ENCODE measurements around the gene PTPRM. TPM values are rescaled to one million over a fixed set of nuclear protein-coding genes. Genes with fewer than 3 reads are reported as not detected.

Gene PTPRM
- total and polyA plus RNA-seq, 2 experiments from 2014 or later = 1.6 to 5.3 TPM

DNA sequence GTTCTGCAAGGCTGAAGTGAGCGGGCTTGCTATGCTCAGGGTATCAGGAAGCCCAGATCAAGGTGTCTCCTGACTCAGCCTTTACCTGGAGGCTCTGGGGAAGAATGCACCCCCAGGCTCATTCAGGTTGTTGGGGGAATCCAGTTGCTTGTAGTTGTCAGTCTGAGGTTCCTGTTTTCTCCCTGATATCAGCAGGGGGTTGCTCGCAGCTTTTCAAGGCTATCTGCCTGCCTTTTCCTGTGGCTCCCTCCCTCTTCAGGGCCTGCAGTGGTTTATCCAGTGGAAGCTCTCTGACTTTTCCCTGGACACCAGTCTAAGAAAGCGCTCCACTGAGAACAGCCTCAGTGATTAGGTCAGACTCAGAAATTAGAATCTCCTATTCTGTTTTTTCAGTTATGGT lies 116.6 kb downstream of the PTPRM start:
- no peaks in the 10 kb centered on the region for H3K79me2 ChIP-seq (replicated peaks; ENCODE audit: insufficient read depth)
- Mint-ChIP-seq H3K27ac (no peak overlapping the region), H3K27me3 (ENCODE audit: insufficient read depth, low read depth, poor library complexity) (peaks cover 2% of the 10 kb centered on the region), H3K4me1 (peaks cover 22% of the 10 kb centered on the region), H3K4me3 (no peak overlapping the region), H3K9me3 (no peaks in the 10 kb centered on the region), H3K36me3 (ENCODE audit: low read depth) (no peaks in the 10 kb centered on the region)
- H3F3A ChIP-seq (replicated peaks; ENCODE audit: low read depth) = no peaks in the 10 kb centered on the region
- TF ChIP-seq, protein P1, sequence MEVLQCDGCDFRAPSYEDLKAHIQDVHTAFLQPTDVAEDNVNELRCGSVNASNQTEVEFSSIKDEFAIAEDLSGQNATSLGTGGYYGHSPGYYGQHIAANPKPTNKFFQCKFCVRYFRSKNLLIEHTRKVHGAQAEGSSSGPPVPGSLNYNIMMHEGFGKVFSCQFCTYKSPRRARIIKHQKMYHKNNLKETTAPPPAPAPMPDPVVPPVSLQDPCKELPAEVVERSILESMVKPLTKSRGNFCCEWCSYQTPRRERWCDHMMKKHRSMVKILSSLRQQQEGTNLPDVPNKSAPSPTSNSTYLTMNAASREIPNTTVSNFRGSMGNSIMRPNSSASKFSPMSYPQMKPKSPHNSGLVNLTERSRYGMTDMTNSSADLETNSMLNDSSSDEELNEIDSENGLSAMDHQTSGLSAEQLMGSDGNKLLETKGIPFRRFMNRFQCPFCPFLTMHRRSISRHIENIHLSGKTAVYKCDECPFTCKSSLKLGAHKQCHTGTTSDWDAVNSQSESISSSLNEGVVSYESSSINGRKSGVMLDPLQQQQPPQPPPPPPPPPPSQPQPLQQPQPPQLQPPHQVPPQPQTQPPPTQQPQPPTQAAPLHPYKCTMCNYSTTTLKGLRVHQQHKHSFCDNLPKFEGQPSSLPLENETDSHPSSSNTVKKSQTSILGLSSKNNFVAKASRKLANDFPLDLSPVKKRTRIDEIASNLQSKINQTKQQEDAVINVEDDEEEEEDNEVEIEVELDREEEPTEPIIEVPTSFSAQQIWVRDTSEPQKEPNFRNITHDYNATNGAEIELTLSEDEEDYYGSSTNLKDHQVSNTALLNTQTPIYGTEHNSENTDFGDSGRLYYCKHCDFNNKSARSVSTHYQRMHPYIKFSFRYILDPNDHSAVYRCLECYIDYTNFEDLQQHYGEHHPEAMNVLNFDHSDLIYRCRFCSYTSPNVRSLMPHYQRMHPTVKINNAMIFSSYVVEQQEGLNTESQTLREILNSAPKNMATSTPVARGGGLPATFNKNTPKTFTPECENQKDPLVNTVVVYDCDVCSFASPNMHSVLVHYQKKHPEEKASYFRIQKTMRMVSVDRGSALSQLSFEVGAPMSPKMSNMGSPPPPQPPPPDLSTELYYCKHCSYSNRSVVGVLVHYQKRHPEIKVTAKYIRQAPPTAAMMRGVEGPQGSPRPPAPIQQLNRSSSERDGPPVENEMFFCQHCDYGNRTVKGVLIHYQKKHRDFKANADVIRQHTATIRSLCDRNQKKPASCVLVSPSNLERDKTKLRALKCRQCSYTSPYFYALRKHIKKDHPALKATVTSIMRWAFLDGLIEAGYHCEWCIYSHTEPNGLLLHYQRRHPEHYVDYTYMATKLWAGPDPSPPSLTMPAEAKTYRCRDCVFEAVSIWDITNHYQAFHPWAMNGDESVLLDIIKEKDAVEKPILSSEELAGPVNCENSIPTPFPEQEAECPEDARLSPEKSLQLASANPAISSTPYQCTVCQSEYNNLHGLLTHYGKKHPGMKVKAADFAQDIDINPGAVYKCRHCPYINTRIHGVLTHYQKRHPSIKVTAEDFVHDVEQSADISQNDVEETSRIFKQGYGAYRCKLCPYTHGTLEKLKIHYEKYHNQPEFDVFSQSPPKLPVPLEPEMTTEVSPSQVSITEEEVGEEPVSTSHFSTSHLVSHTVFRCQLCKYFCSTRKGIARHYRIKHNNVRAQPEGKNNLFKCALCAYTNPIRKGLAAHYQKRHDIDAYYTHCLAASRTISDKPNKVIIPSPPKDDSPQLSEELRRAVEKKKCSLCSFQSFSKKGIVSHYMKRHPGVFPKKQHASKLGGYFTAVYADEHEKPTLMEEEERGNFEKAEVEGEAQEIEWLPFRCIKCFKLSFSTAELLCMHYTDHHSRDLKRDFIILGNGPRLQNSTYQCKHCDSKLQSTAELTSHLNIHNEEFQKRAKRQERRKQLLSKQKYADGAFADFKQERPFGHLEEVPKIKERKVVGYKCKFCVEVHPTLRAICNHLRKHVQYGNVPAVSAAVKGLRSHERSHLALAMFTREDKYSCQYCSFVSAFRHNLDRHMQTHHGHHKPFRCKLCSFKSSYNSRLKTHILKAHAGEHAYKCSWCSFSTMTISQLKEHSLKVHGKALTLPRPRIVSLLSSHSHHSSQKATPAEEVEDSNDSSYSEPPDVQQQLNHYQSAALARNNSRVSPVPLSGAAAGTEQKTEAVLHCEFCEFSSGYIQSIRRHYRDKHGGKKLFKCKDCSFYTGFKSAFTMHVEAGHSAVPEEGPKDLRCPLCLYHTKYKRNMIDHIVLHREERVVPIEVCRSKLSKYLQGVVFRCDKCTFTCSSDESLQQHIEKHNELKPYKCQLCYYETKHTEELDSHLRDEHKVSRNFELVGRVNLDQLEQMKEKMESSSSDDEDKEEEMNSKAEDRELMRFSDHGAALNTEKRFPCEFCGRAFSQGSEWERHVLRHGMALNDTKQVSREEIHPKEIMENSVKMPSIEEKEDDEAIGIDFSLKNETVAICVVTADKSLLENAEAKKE (CRISPR knock-in tag; IDR thresholded peaks at IDR 0.05) = peak; percentile 46; the same call in 1 of the 2 replicates
- no peak for TF ChIP-seq REST (IDR thresholded peaks at IDR 0.05; ENCODE audit: unreplicated experiment)
- no peaks in the 10 kb centered on the region for H3K9me2 ChIP-seq (ENCODE audit: insufficient read depth)
- no peaks in the 10 kb centered on the region for H4K20me1 ChIP-seq (replicated peaks; ENCODE audit: insufficient read depth)
- no peak overlapping the region for H3K4me2 ChIP-seq
- DNase-seq (ENCODE audit: low spot score) (peak; percentile 80), ATAC-seq (peak; percentile 97)
- H3K27me3 ChIP-seq (ENCODE audit: insufficient read depth) = no peaks in the 10 kb centered on the region
- no peak overlapping the region for H2AFZ ChIP-seq
- no peaks in the 10 kb centered on the region for H3K36me3 ChIP-seq (ENCODE audit: insufficient read depth)
- peaks cover 6% of the 10 kb centered on the region; the same call in 1 of the 2 replicates for H3K4me1 ChIP-seq (ENCODE audit: insufficient read depth)
- no peak overlapping the region for H3K27ac ChIP-seq (ENCODE audit: low read depth)
- H3K4me3 ChIP-seq = no peak overlapping the region
